ENCODE measurements around the gene PER1. TPM values are rescaled to one million over a fixed set of nuclear protein-coding genes. Genes with fewer than 3 reads are reported as not detected.

The PER1 gene
- total and polyA plus RNA-seq, 9 of the 15 experiments (the other 6 are each of a cell fraction or from before 2014, with no cell fraction given), result 0.13 to 26.0 (median 3.4) TPM

DNA sequence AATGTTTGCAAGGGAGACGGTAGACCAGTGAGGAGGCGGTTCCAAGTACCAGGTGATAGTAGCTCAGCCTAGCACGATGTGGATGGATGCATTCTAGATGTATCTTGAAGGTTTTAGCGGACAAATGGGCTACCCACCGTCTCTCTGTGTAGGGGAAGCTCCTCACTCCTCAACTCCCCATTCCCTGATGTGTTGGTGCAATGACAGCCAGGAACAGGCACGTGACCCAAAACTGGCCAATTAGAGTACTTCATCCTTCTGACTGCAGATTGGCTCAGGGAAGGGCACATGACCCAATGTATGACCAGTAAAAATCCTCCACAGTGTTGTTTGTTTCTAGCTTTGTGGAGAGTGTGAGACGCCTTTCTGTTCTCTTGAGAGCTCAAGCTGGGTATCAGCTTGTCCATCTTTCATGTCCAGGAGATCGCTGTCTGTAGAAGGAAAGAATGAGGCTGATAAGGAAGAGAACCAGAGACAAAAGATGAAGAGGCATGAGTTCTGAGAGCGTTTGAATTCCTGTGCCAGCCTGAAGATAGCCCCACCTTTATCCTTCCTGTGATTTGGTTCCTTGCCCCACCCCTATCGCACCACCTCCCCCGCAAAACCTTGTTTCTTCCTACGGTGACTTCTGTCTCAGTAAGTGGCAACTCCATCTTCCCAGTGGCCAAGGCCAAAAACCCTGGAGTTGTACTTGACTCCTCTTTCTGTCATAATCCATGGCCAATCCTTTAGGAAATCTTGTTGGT lies 40.0 kb upstream of the PER1 start (continued):
- TF ChIP-seq YY1 (IDR thresholded peaks at IDR 0.05; ENCODE audit: borderline replicate concordance in 1 of 3, control insufficient read depth in 1 of 3, extremely low read depth in 1 of 3, insufficient read depth in 3 of 3, insufficient read length in 1 of 3, insufficient replicate concordance in 2 of 3, low read depth in 1 of 3, low read length in 2 of 3) (peak in 1 of 3 experiments; percentile 10), ZNF707 (CRISPR knock-in tag; conservative IDR thresholded peaks at IDR 0.05) (no peak), TCFL5 (CRISPR knock-in tag; conservative IDR thresholded peaks at IDR 0.05) (no peak), RHOXF2B (CRISPR knock-in tag; conservative IDR thresholded peaks at IDR 0.05) (no peak), ZNF12 (CRISPR knock-in tag; IDR thresholded peaks at IDR 0.05) (no peak), SIN3B (IDR thresholded peaks at IDR 0.05; ENCODE audit: low read depth) (no peak), LARP7 (IDR thresholded peaks at IDR 0.05) (no peak), DACH1 (IDR thresholded peaks at IDR 0.05; ENCODE audit: partially characterized antibody) (no peak), FOXP1 (CRISPR knock-in tag; IDR thresholded peaks at IDR 0.05) (no peak), RB1 (IDR thresholded peaks at IDR 0.05; ENCODE audit: low read depth) (no peak), PHB2 (IDR thresholded peaks at IDR 0.05; ENCODE audit: low read depth) (no peak), RCOR1 (IDR thresholded peaks at IDR 0.05; ENCODE audit: borderline replicate concordance in 1 of 2, low read depth in 2 of 2, low read length in 2 of 2) (0 out of 4 replicates have a peak, but pooled peaks of 1 of the 2 experiments have one; percentile 38), SMAD3 (CRISPR knock-in tag; conservative IDR thresholded peaks at IDR 0.05) (no peak), PYGO2 (tag; IDR thresholded peaks at IDR 0.05) (no peak), TOE1 (IDR thresholded peaks at IDR 0.05; ENCODE audit: borderline replicate concordance) (peak; percentile 99), TOE1 (CRISPR knock-in tag; IDR thresholded peaks at IDR 0.05; ENCODE audit: borderline replicate concordance, low read depth) (no peak), SAP30 (IDR thresholded peaks at IDR 0.05; ENCODE audit: borderline replicate concordance, insufficient read depth, low read depth, low read length, poor library complexity, severe bottlenecking) (no peak), EWSR1 (IDR thresholded peaks at IDR 0.05; ENCODE audit: borderline replicate concordance, low read depth, partially characterized antibody) (no peak), ZNF3 (CRISPR knock-in tag; IDR thresholded peaks at IDR 0.05) (no peak), TAF9B (IDR thresholded peaks at IDR 0.05; ENCODE audit: partially characterized antibody) (peak; percentile 40), EHMT2 (IDR thresholded peaks at IDR 0.05) (peak; percentile 63)
- TF ChIP-seq, protein P1, sequence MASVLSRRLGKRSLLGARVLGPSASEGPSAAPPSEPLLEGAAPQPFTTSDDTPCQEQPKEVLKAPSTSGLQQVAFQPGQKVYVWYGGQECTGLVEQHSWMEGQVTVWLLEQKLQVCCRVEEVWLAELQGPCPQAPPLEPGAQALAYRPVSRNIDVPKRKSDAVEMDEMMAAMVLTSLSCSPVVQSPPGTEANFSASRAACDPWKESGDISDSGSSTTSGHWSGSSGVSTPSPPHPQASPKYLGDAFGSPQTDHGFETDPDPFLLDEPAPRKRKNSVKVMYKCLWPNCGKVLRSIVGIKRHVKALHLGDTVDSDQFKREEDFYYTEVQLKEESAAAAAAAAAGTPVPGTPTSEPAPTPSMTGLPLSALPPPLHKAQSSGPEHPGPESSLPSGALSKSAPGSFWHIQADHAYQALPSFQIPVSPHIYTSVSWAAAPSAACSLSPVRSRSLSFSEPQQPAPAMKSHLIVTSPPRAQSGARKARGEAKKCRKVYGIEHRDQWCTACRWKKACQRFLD (CRISPR knock-in tag; IDR thresholded peaks at IDR 0.05), result 0 out of 2 replicates have a peak, but pooled peaks have one; percentile 24
- TF ChIP-seq, protein P2, sequence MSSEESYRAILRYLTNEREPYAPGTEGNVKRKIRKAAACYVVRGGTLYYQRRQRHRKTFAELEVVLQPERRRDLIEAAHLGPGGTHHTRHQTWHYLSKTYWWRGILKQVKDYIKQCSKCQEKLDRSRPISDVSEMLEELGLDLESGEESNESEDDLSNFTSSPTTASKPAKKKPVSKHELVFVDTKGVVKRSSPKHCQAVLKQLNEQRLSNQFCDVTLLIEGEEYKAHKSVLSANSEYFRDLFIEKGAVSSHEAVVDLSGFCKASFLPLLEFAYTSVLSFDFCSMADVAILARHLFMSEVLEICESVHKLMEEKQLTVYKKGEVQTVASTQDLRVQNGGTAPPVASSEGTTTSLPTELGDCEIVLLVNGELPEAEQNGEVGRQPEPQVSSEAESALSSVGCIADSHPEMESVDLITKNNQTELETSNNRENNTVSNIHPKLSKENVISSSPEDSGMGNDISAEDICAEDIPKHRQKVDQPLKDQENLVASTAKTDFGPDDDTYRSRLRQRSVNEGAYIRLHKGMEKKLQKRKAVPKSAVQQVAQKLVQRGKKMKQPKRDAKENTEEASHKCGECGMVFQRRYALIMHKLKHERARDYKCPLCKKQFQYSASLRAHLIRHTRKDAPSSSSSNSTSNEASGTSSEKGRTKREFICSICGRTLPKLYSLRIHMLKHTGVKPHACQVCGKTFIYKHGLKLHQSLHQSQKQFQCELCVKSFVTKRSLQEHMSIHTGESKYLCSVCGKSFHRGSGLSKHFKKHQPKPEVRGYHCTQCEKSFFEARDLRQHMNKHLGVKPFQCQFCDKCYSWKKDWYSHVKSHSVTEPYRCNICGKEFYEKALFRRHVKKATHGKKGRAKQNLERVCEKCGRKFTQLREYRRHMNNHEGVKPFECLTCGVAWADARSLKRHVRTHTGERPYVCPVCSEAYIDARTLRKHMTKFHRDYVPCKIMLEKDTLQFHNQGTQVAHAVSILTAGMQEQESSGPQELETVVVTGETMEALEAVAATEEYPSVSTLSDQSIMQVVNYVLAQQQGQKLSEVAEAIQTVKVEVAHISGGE (CRISPR knock-in tag; IDR thresholded peaks at IDR 0.05), result no peak

Data from K562 (cell line).